HG03520 (cell line): ENCODE measurements around the gene SH3PXD2A.
"Not testable (repeated sequence)": the region's sequence is repeated elsewhere in the genome, so short reads cannot be mapped to it uniquely, and the experiment has no call there.

Source experiments
- ATAC-seq: cut with Tn5 transposase; IDR thresholded peaks from one replicate; pipeline ENCODE4 v1.9.1; 2021; ENCODE audit warnings: mild to moderate bottlenecking, moderate library complexity; ENCODE audit not compliant: unreplicated experiment

SH3PXD2A gene

DNA sequence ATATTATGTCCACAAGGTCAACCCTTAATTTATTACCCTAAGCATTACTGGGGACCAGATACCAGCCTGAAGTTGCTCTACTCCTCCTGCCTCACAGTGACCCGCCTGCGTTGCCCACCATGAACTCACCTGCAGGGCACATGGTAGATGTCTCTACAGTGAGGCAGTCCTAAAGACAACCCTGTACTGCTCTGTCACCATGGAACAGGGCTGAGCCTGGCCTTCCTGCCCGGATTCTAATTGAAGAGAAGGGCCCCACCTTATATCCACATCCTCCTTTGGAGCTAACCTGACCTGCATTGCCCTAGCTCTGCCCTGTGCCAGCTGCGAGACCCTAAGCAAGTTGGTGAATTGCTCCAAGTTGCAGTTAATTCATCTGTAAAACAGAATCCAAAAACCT, 4.1 kb downstream of the SH3PXD2A start:
- ATAC-seq, result no peak

DNA sequence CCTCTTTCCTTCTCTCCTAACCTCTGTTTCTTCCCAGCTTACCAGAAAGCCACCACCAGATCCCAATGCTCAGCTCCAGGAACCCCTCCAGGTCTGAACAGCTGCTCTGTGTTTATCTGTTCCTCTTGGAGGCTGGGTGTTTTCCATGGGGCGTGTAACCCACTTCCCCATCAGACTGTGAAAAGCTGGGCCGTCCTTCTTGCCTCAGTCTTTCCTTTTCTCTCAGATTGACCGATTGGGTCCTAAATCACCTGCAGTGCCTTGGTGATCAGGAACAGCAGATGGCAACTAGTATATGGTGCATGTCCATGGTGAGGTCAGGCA, 4.8 kb downstream of the SH3PXD2A start:
- ATAC-seq, result no peak

DNA sequence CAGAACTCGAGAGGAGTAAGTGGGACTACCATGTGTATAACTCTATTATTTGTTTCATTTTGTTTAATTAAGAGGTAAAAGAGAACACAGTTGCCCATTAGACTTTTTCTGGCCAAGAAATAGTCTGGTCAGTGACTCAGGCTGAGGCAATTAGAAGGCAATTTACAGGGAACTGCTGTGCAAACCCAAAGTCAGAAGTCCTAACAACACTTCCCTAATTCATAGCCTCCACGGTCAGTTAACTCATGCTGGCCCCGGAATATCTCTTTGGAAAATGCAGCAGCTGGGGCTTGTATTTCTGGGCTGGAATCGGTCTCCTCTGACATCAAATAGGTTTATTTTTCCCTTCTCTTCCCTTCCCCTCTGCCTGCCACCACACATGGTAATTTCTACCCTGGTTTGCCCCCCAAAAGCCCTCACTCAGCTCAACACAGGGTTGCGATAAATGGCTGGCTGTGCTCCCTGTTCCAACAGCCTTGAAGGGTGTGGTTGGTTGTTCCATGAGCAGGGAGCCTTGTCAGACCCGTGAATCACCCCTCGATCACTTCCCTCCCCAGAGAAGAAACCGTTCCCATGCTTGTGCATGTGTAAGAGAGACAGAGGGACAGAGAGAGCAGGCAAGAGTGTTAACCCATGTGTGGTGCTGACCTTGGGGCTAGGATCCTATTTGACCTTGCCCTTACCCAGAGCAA, 5.3 kb downstream of the SH3PXD2A start:
- ATAC-seq, result no peak

DNA sequence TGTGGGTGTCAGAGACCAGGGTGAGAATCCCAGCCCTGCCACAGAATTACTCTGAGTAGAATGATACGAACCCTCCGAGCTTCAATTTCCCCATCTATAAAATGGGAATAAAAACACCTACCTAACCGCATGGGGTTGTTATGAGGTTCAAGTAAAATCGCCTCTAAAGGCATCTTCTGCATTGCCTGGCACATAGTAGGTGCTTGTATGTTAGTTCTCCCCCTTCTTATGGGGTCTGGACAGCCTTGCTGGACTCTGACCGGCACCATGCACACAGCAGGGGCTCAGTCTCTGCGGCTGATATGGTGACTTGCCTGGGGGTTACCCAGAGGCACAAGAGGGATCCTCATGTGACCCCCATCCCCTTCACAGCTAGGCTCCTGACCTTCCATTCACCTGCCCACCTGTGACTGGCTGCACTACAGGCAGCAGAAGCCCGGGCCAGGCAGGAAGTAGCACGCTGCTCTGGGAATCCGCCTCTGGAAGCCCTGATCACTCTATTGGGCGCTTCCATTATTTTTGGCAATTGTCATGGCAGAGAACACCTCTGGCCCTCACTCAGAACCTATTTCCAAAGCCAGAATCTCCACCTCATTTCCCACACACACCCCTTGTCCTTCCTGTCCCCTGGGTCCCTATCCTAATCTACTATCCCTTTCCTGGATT, 6.0 kb downstream of the SH3PXD2A start:
- ATAC-seq, result no peak

DNA sequence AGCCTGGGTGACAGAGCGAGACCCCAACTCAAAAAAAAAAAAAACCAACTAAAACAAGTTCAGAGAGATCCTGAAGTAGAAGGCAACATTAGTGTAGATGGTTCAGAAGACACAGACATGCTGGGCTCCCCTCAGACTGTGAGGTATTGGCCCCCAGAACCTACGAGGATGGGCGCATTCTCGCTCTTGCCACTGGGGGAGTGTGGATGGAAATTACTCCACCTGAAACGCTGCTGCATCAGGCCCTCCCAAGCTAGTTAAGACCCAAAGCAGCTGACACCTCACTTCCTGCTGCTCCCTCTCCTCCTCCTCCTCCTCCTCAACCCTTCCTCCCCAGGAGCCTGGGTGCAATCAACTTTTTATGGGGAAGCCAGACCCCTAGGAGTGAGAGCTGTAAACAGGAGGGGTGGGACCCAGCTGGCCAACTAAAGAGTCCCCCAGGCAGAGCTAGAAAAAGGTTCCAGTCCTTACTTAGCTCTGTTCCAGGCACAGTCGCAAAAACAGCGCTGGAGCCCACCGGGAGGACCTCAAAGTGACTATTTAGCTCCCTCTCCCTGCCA, 7.4 kb downstream of the SH3PXD2A start:
- ATAC-seq, result no peak

DNA sequence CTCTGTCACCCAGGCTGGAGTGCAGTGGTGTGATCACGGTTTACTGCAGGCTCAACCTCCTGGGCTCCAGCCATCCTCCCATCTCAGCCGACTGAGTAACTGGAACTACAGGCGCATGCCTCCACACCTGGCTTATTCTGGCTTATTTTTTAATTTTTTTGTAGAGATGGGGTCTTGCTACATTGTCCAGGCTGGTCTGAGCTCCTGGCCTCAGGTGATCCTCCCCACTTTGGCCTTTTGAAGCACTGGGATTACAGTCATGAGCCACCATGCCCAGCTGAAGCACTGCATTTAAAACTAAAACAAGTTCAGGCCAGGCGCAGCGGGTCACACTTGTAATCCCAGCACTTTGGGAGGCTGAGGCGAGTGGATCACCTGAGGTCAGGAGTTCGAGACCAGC, 8.0 kb downstream of the SH3PXD2A start:
- no peak for ATAC-seq

DNA sequence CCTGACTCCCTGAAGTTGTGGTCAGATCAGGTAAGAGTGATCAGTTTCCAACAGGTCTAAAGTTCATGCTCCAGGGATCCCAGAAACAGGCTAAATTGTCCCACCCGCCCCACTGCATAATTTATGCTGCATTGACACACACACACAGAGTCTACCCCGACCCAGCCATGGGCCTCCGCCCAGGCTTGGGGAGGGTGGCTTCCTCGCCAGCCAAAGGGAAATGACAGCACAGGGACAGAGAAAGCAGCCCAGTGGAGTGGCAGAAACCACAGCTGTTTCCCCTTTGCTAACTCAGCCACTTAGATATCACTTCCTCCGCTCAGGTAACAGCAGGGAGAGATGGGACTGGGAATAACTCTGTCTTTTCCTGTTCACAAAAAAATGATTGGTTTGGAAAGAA, 9.4 kb downstream of the SH3PXD2A start:
- no peak for ATAC-seq

DNA sequence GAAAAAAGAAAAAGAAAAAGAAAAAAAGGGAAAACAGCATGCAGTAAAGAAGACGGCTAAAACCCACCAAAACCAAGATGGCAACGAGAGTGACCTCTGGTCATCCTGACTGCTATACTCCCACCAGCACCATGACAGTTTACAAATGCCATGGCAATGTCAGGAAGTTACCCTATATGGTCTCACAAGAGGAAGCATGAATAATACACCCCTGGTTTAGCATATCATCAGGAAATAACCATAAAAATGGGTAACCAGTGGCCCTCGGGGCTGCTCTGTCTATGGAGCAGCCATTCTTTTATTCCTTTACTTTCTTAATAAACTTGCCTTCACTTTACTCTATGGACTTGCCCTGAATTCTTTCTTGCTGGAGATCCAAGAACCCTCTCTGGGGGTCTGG, 10.0 kb downstream of the SH3PXD2A start:
- not testable (repeated sequence) for ATAC-seq

DNA sequence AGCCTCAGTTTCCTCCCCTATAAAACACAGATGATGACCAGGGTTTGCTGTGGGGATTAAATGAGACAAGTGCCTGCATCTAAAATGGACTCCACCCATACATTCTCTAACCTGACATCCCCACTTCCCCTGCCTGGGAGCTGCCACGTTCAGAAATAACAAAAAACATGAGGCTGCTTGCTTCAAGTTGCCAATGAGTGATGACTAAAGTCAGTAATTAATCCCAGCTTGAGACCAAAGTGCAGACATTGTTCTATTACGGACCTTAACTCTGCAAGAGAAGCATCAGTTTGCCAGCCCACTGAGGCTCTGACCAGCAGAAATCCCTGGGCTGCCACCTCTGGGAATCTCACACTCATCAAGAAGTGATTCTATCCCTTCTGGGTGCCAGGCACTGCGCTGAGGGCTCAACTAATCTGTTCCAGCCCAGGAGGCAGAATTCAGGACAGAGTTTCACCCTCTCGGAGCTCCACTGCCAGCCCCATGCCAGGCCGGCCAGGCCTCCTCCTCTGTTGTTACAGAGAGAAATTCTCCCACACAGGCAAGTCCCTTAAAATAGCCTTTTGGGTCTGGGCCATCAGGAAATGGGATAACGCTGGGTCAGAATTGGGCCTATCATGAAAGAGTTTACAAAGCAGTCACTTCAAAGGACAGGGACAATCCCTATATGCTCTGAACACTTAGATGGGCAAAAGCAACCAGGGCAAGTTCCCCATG, 11.4 kb downstream of the SH3PXD2A start:
- no peak for ATAC-seq

DNA sequence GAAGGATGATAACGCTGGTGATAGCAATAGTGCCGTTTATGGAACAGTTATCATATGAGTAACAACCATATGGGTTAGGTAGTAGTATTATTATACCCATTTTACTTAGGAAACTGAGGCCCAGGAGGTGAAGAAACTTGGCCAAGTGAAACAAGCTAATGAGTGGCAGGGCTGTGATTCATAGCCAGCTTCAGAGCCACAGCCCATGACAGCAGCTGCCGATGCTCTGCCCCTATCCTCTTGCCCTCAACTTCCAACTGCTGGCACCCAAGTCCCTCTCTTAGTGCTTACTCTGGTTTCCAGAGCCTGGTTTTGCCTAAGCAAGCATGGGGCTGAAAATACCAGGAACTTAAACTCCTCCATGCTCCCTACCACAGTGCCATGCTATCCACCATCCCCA, 12.3 kb downstream of the SH3PXD2A start:
- no peak for ATAC-seq

DNA sequence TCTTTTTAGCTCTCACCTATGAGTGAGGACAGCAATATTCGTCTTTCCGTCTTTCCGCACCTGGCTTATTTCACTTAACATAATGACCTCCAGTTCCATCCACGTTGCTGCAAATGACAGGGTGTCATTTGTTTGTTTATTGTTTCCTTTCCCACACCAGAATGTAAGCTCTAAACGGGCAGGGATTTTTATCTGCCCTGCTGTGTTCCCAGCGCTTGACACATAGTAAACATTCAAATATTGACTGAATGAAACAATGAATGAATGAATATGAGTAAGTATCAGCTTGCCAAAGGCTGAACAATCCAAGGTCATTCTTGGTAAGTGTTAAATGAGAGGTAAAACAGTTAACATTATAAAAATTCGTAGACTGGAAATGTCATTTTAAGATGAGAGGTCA, 12.8 kb downstream of the SH3PXD2A start:
- no peak for ATAC-seq

DNA sequence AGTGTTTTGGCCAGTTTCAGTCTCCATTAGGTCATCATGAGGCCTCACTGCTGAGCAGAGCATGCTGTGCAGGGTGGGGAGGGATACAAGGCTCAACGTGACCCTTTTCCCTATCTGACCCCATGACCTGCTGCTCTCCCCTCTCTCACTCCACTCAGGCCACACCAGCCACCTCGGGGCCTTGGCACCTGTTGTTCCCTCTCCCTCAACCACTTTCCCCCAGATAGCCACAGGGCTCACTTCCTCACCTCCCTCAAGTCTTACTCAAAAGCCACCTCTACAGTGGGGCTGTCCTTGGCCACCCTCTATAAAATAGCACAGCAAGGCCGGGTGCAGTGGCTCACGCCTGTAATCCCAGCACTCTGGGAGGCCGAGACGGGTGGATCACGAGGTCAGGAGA, 13.9 kb downstream of the SH3PXD2A start:
- ATAC-seq, result no peak

DNA sequence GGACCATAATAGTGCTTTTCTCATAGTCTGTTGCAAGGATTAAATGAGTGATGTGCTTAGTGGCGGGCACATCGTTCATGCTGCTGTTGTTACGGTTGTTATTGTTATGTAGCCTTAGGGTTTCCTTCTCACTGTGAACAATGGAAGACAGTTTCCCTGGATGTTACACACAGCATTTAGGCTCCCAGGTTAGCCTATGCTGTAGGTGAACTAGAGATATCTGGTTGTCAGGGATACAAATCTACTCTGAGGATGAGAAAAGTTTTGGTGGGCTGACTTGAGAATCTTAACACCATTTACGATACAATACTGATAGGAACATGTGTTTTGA, 14.7 kb downstream of the SH3PXD2A start:
- no peak for ATAC-seq

DNA sequence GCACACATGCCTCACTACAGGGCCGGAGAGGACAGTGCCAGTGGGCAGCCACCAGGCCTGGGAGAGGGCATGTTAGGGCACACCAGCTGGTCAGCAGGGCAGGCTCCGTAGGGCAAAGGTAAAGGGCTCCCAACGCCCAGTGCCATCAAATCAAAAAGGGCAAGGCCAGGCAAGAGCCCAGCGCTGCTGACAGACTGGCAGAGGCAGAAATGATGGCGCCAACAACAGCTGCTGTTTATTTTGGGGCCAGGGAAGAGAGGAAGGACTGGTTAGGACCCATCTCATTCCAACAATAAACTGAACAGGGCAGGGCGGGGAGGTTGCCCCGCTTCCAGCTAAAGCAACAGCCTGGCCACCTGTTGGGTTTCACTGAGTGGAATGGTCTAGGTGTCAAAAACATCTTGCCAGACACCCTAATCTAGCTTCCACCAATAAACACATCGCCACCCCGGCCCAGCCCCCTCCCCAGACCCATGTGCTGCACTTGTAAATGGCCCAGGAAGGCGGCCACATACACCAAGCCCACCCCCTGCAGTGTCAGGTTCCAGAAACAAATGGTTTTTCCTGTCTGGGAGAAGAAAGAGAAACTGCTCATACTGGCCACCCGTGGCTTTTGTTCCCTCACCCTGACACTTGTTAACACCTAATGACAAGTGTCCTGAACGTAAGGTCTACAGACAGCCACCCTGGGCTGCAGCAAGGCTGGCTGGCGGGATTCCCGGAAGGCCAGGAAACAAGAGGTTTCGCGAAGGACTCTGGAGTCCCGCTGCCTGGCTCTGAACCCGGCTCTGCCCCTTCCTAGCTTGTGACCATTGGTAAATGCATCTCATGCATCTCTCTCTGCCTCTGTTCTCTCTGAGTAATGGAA, 15.3 kb downstream of the SH3PXD2A start:
- no peak for ATAC-seq

DNA sequence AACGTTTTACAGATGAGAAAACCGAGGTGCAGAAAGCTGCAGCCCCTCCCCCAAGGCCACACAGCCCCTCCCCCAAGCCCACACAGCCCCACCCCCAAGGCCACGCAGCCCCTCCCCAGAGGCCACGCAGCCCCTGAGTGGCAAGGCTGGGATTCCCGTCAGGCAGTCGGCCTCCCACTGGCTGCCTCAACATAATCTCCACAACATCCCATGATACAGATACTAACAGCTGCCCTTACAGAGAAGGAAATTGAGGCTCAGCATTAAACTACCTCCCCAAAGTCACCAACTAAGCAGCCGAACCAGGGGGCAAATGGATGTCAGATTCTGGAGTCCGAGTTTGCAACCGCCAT, 15.9 kb downstream of the SH3PXD2A start:
- no peak for ATAC-seq

DNA sequence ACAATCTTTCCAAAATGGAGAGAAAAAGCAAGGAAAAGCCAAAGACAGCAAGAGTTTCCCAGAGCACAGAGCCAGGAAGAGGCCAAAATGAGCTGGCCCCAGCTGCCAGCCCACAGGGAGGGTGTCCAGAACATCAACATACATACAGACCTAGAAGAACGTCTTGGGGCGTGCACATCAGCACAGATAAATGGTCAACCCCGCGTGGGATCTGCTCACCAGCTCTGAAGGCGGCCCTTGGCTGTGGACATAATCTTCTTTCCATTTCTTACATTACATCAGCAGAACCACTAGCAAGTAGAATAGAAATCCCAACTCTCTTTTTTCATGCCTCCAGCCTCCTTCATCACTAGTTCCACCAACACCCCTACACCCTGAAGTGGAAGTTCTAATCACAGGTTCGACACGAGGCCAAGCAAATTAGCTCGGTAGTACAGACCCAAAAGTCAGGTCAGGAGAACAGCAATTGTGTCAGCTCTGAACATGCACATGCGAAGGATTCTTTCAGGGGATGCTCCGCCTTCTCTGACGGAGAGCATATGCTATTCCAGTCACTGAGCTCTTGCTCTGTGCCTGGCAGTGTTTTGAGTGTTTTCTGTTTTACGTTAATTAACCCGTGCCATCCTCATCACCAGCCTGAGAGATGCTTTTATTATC, 16.4 kb downstream of the SH3PXD2A start:
- ATAC-seq, result no peak

DNA sequence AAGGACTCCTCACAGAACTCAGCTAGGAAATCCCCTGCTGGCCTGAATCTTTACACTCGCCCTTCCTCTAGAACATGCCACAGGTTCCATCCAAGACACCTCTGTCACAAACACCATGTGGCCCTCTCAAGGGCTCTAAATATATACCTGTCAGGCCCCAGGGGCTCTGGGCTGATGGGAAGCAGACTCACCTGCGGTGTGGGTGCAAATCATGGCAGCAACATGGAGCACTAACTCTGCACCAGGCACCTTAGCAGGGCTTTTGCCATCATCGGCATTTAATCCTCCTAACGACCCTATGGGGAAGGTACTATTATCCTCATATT, 17.3 kb downstream of the SH3PXD2A start:
- no peak for ATAC-seq

DNA sequence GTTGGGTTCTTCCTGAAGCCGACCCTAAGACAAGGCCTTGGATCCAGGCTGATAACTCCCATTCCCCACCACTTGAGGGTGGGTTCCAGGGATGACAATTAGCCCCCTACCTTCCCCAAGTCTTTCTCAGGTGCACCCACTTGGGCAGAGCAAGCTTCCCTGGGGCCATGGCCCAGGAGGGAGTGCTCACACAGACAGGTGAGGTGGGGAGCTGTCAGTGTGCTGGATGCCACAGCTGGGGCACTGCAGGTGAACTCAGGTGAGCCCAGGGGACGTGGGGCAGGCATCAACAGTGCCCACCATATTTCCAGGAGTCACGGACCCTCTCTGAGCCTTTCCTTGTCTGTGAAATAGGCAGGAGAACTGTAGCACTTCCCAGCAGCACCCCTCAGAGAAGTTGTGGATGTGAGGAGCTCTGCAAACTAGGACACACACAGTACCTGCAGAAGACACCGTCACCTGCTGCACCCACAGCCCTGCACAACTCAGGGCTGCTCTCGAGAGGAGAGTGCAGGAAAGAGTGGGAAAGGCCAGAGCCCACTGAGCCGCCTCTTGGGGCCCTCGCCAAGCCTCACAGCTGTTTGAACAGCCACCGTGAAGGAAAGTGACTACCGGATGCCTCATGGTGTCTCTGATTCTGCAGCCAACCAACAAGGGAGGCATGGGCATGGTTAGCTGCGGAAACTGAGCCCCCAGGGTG, 17.9 kb downstream of the SH3PXD2A start:
- no peak for ATAC-seq

DNA sequence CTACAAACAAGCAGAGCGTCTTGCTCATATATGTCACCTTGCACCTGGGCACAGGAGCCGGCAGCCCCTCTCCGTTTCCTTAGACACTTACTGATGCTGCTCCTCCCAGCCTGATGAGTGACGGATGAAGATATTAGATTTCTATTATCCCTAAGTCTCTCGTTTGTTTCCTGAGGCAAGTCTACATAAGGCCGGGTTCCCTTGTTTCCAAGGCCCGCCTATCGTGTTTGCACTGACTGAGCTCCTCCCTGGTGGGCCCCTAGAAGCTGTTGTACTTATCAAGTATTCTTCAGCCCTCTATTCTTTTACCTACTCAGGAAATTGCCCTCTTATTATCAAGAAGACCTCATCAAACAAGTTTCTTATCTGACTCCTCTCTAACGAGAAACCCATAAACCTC, 18.5 kb downstream of the SH3PXD2A start:
- no peak for ATAC-seq

DNA sequence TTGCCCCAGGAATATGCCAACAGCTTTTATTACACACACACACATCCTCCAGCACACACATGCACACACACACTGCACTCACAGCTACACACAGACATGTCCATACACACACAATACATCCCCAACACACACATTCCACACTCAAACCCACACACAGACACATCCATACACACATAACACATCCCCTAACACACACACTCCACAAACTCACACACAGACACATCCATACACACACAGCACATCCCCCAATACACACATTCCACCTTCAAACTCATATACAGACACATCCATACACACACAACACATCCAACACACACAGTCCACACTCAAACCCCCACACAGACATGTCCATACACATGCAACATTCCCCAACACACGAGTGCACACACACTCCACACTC, 19.1 kb downstream of the SH3PXD2A start:
- ATAC-seq, result no peak
